OCI-LY1 (cell line): Measurements from ENCODE around the gene GLI3.

Experiments used
- H2AFZ ChIP-seq: fragments of 200-600 bp; sonication (generic), shearing (Covaris generic); 2 replicates; pipeline ENCODE4 v1.6.0; 2014; ENCODE audit warnings: antibody characterized with exemption, mild to moderate bottlenecking, low read length
- H3F3A ChIP-seq: fragments of 200-600 bp; sonication (generic), shearing (Covaris generic); 2 replicates; pipeline ENCODE4 v1.6.0; 2014; ENCODE audit warnings: mild to moderate bottlenecking, antibody characterized with exemption, low read length, moderate library complexity; ENCODE audit not compliant: insufficient read depth
- H3K27ac ChIP-seq: fragments of 200-600 bp; sonication (generic); 2 replicates; pipeline ENCODE4 v1.5.1; 2014; ENCODE audit warnings: low read length, mixed run types, mild to moderate bottlenecking, low read depth; ENCODE audit not compliant: poor library complexity, severe bottlenecking
- H3K27me3 ChIP-seq: fragments of 200-600 bp; sonication (generic); 2 replicates; pipeline ENCODE4 v1.6.0; 2014; ENCODE audit warnings: antibody characterized with exemption, mild to moderate bottlenecking, low read length, moderate library complexity; ENCODE audit not compliant: insufficient read depth
- H3K36me3 ChIP-seq: fragments of 200-600 bp; sonication (generic); 2 replicates; pipeline ENCODE4 v1.6.1; 2014; ENCODE audit warnings: mild to moderate bottlenecking, antibody characterized with exemption, low read length, moderate library complexity, mixed read lengths; ENCODE audit not compliant: insufficient read depth
- H3K4me1 ChIP-seq: fragments of 200-600 bp; sonication (generic); 2 replicates; pipeline ENCODE4 v1.5.1; 2014; ENCODE audit warnings: mild to moderate bottlenecking, low read length, moderate library complexity; ENCODE audit not compliant: insufficient read depth, severe bottlenecking
- H3K4me2 ChIP-seq: fragments of 200-600 bp; sonication (generic), shearing (Covaris generic); 2 replicates; pipeline ENCODE4 v1.6.1; 2014; ENCODE audit warnings: low read length
- H3K4me3 ChIP-seq: fragments of 200-600 bp; sonication (generic); 2 replicates; pipeline ENCODE4 v1.5.1; 2014; ENCODE audit warnings: low read length, low read depth, mild to moderate bottlenecking, mixed read lengths; ENCODE audit not compliant: poor library complexity, severe bottlenecking
- H3K79me2 ChIP-seq: fragments of 200-600 bp; shearing (Covaris generic); 2 replicates; pipeline ENCODE4 v1.6.1; 2016; ENCODE audit warnings: mixed run types, low read length, mixed read lengths; ENCODE audit not compliant: insufficient read depth
- H3K9ac ChIP-seq: fragments of 200-600 bp; sonication (generic), shearing (Covaris generic); 2 replicates; pipeline ENCODE4 v1.6.1; 2014; ENCODE audit warnings: mild to moderate bottlenecking, low read length, mixed read lengths
- H3K9me2 ChIP-seq: fragments of 200-600 bp; sonication (generic), shearing (Covaris generic); 2 replicates; pipeline ENCODE4 v1.6.1; 2014; ENCODE audit warnings: low read depth, mild to moderate bottlenecking, low read length, mixed read lengths
- H3K9me3 ChIP-seq: fragments of 200-600 bp; shearing (Covaris generic); 2 replicates; pipeline ENCODE4 v1.6.1; 2014; ENCODE audit warnings: low read length, mixed read lengths
- H4K20me1 ChIP-seq: fragments of 200-600 bp; sonication (generic), shearing (Covaris generic); 2 replicates; pipeline ENCODE4 v1.6.0; 2016; ENCODE audit warnings: mild to moderate bottlenecking, low read length; ENCODE audit not compliant: insufficient read depth
- CTCF ChIP-seq: fragments of 200-600 bp; sonication (generic), shearing (Covaris generic); IDR thresholded peaks from 2 replicates; pipeline ENCODE4 v1.5.1; 2017; ENCODE audit warnings: mild to moderate bottlenecking, antibody characterized with exemption, low read length, moderate library complexity, mixed read lengths
- EZH2 ChIP-seq: fragments of 200-600 bp; sonication (generic), shearing (Covaris generic); IDR thresholded peaks from 2 replicates; pipeline ENCODE4 v1.8.0; 2017; ENCODE audit warnings: borderline replicate concordance, mixed run types, mild to moderate bottlenecking, antibody characterized with exemption, low read length, moderate library complexity, mixed read lengths

The GLI3 gene

GRCh38 chr7:42027521-42027920 is 209.5 kb downstream of the GLI3 start:
- H3K27ac ChIP-seq = no peak overlapping the region
- no peak overlapping the region for H3K9ac ChIP-seq
- no peak for TF ChIP-seq EZH2
- TF ChIP-seq CTCF = no peak
- no peaks in the 10 kb centered on the region for H4K20me1 ChIP-seq
- no peaks in the 10 kb centered on the region for H3F3A ChIP-seq
- H3K79me2 ChIP-seq = no peaks in the 10 kb centered on the region
- H3K9me2 ChIP-seq = no peaks in the 10 kb centered on the region
- no peaks in the 10 kb centered on the region for H3K27me3 ChIP-seq
- no peaks in the 10 kb centered on the region for H3K4me1 ChIP-seq
- no peak overlapping the region for H3K4me3 ChIP-seq
- no peak overlapping the region for H2AFZ ChIP-seq
- no peaks in the 10 kb centered on the region for H3K9me3 ChIP-seq
- no peak overlapping the region for H3K4me2 ChIP-seq
- H3K36me3 ChIP-seq = no peaks in the 10 kb centered on the region

GRCh38 chr7:42026622-42027197 is 210.3 kb downstream of the GLI3 start:
- no peak for TF ChIP-seq CTCF
- no peaks in the 10 kb centered on the region for H3K27me3 ChIP-seq
- H3F3A ChIP-seq = no peaks in the 10 kb centered on the region
- H3K9ac ChIP-seq = no peak overlapping the region
- no peaks in the 10 kb centered on the region for H3K4me1 ChIP-seq
- H3K79me2 ChIP-seq = no peaks in the 10 kb centered on the region
- no peak overlapping the region for H3K4me3 ChIP-seq
- H3K36me3 ChIP-seq = no peaks in the 10 kb centered on the region
- no peak overlapping the region for H3K27ac ChIP-seq
- no peaks in the 10 kb centered on the region for H3K9me2 ChIP-seq
- H3K9me3 ChIP-seq = no peaks in the 10 kb centered on the region
- no peak overlapping the region for H3K4me2 ChIP-seq
- H2AFZ ChIP-seq = no peak overlapping the region
- no peaks in the 10 kb centered on the region for H4K20me1 ChIP-seq

GRCh38 chr7:42025635-42026375 is 211.2 kb downstream of the GLI3 start:
- H3K79me2 ChIP-seq = no peaks in the 10 kb centered on the region
- H2AFZ ChIP-seq = no peak overlapping the region
- TF ChIP-seq EZH2 (no peak), CTCF (no peak)
- H3K36me3 ChIP-seq = no peaks in the 10 kb centered on the region
- no peaks in the 10 kb centered on the region for H3K27me3 ChIP-seq
- H3K9ac ChIP-seq = no peak overlapping the region
- no peak overlapping the region for H3K4me2 ChIP-seq
- no peaks in the 10 kb centered on the region for H3K9me2 ChIP-seq
- H3K27ac ChIP-seq = no peak overlapping the region
- no peaks in the 10 kb centered on the region for H3K9me3 ChIP-seq
- H3K4me1 ChIP-seq = no peaks in the 10 kb centered on the region
- H4K20me1 ChIP-seq = no peaks in the 10 kb centered on the region
- no peaks in the 10 kb centered on the region for H3F3A ChIP-seq
- no peak overlapping the region for H3K4me3 ChIP-seq
